HEK293 (cell line): Measurements from ENCODE around the gene BRD2.

ENCODE experiments used
- KLF16 ChIP-seq: fragments of 450-650 bp; formaldehyde crosslinking; IDR thresholded peaks from 2 replicates; pipeline ENCODE4 v1.5.1; 2017; ENCODE audit warnings: missing biosample characterization, missing genetic modification characterization
- YY1 ChIP-seq: fragments of 450-650 bp; formaldehyde crosslinking; IDR thresholded peaks from 2 replicates; pipeline ENCODE4 v1.5.1; 2018; ENCODE audit warnings: missing biosample characterization, missing genetic modification characterization
- TF ChIP-seq, protein P1 (sequence below): fragments of 450-650 bp; formaldehyde crosslinking; IDR thresholded peaks from 2 replicates; pipeline ENCODE4 v1.5.1; 2016; ENCODE audit warnings: missing biosample characterization, missing genetic modification characterization
- TF ChIP-seq, protein P2 (sequence below): fragments of 450-650 bp; formaldehyde crosslinking; IDR thresholded peaks from 2 replicates; pipeline ENCODE4; 2016; ENCODE audit warnings: missing biosample characterization, missing genetic modification characterization

DNA sequence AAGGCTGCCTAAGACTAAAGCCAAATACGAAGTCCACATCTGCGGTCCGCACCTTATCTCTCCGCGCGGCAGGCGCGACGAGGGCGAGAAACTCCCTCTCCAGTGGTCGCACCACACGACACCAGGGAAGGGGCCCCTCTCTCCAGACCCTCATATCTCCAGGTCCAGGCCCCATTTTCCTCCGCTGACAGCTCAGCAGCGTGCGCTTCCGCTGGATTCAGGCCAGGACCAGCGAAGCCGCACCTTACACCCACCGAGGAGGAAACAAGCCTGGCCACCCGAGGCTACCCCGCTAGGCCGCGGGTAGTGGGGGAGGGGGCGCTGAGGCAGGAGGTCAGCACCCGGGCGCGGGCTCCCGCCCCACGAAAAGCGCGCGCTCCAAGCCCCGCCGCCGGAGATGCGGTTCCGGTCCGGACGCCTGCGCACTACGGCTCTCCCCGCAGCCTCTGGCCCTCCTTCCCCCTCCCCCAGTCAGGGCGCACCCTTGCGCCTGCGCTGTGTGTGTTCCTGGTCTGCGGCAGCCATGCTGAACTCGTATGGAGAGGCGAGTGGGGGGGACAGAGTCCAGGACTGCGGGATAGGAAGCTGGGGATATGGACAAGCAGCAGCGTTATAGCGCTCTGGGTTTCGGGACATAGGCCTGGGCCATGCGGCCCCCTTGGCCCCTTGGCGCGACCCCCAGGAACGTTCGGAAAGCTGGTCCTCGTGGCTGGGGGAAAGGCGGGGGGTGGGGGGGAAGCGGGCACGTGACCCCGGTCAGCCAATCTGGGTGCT, at the start of gene BRD2:
- peak; percentile 72 for TF ChIP-seq YY1
- TF ChIP-seq, protein P1, sequence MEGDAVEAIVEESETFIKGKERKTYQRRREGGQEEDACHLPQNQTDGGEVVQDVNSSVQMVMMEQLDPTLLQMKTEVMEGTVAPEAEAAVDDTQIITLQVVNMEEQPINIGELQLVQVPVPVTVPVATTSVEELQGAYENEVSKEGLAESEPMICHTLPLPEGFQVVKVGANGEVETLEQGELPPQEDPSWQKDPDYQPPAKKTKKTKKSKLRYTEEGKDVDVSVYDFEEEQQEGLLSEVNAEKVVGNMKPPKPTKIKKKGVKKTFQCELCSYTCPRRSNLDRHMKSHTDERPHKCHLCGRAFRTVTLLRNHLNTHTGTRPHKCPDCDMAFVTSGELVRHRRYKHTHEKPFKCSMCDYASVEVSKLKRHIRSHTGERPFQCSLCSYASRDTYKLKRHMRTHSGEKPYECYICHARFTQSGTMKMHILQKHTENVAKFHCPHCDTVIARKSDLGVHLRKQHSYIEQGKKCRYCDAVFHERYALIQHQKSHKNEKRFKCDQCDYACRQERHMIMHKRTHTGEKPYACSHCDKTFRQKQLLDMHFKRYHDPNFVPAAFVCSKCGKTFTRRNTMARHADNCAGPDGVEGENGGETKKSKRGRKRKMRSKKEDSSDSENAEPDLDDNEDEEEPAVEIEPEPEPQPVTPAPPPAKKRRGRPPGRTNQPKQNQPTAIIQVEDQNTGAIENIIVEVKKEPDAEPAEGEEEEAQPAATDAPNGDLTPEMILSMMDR (tag by site-specific recombination) = no peak
- TF ChIP-seq, protein P2, sequence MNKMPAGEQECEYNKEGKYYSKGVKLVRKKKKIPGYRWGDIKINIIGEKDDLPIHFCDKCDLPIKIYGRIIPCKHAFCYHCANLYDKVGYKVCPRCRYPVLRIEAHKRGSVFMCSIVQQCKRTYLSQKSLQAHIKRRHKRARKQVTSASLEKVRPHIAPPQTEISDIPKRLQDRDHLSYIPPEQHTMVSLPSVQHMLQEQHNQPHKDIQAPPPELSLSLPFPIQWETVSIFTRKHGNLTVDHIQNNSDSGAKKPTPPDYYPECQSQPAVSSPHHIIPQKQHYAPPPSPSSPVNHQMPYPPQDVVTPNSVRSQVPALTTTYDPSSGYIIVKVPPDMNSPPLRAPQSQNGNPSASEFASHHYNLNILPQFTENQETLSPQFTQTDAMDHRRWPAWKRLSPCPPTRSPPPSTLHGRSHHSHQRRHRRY = peak; percentile 81; the same call in 1 of the 2 replicates
- TF ChIP-seq KLF16 = no peak; the same call in 1 of the 2 replicates
